ENCODE measurements around the gene CD82. TPM values are rescaled to one million over a fixed set of nuclear protein-coding genes. Genes with fewer than 3 reads are reported as not detected.

The CD82 gene
- total RNA-seq, 1 donor from 2014 or later: 28.3 TPM

DNA sequence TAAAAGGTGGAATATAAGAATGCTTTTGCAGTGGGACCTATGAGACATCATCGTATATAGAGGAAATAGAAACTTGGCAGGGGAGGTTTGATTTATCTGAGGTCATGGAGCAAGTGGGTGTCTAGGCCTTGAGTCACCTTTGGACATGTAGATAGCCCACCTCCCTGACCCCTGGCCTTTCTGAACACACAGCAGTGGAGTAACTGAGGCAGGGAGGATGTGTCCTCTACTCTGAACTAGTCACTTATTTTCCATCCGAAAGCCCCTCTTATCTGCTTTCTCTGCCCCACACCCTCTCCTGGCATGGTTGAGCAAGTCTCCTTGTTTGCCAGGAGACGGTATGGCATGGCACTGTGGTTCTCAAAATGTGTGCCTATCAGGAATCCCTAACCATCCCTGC lies 7.9 kb downstream of the CD82 start:
- Histone ChIP-seq H3K27me3 (no peaks in the 10 kb centered on the region), H3K4me3 (no peak overlapping the region), H3K4me1 (peaks cover 6 to 10% of the 10 kb centered on the region in 2 donors), H3K27ac (no peak overlapping the region), H3K36me3 (no peaks in the 10 kb centered on the region), H3K9me3 (no peaks in the 10 kb centered on the region)
- no peak for DNase-seq (ENCODE audit: low spot score in 2 of 2)
- no peak for TF ChIP-seq CTCF (IDR thresholded peaks at IDR 0.05)
- intact Hi-C loops (cut with DNase I): no loop called here

DNA sequence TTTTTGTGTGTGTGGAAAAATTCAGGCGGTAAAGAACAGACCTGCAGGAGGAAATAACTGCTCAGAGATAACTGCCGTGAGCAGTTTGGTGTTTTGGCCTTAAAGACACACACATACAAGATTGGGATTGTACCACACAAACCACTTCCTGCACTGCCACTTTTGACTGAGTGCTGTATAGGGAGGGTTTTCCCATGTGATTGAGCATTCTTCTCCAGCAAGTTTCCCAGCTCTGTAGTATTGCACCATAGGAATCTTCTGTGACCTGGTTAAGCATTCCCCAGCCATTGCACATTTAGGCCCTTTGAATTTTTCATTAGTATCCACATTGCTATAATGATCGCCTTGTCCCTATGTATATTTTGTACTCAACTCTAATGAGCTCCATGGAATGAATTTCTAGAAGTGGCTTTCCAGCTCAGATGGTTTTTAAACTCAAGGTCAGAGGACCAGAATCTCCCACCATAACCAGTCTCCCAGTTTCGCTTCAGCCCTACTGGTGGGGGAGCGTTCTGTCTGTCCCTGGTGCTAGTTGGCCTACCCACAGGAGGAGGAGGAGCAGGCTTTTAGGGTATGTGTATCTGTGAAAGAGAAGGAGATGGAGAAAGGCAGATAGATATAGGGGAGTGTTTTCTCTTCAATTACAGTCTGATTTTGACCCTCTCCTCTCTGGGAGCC lies 9.3 kb downstream of the CD82 start:
- Histone ChIP-seq H3K27ac (no peak overlapping the region), H3K27me3 (no peaks in the 10 kb centered on the region), H3K9me3 (no peaks in the 10 kb centered on the region), H3K4me3 (no peak overlapping the region), H3K4me1 (no peaks in the 10 kb centered on the region), H3K36me3 (no peaks in the 10 kb centered on the region)
- intact Hi-C loops (cut with DNase I): no loop called here
- no peak for TF ChIP-seq CTCF (IDR thresholded peaks at IDR 0.05)
- DNase-seq (ENCODE audit: low spot score in 2 of 2): no peak

DNA sequence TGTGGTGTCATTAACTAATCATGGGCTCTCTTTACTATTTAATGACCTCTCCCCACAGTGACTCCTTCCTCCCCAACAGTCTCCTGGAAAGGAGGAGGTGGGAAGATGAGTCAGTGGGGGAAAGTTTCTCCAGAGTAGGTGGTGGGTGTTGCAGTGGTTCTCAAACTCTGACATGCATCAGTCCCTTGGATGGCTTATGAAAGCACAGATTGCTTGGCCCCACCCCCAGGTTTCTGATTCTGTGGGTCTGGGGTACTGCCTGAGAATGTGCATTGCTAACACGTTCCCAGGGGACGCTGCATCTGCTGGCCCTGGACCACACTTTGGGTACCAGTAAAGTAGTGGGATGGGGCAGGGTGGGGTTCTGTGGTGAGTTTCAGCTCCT lies 9.8 kb downstream of the CD82 start:
- H3K4me3 ChIP-seq: no peak overlapping the region
- H3K36me3 ChIP-seq: no peaks in the 10 kb centered on the region
- no peaks in the 10 kb centered on the region for H3K27me3 ChIP-seq
- intact Hi-C loops (cut with DNase I): no loop called here
- DNase-seq (ENCODE audit: low spot score in 2 of 2): no peak
- no peaks in the 10 kb centered on the region for H3K9me3 ChIP-seq
- TF ChIP-seq CTCF (IDR thresholded peaks at IDR 0.05): no peak
- H3K4me1 ChIP-seq: no peaks in the 10 kb centered on the region
- no peak overlapping the region for H3K27ac ChIP-seq

- Histone ChIP-seq H3K36me3 (no peaks in the 10 kb centered on the region), H3K4me1 (no peaks in the 10 kb centered on the region), H3K27ac (no peak overlapping the region), H3K4me3 (no peak overlapping the region), H3K9me3 (no peaks in the 10 kb centered on the region), H3K27me3 (no peaks in the 10 kb centered on the region)
- no peak for TF ChIP-seq CTCF (IDR thresholded peaks at IDR 0.05)
- intact Hi-C loops (cut with DNase I): no loop called here
- DNase-seq (ENCODE audit: low spot score in 2 of 2): no peak
Observed at GRCh38 chr11:44575962-44576361, 10.5 kb downstream of the CD82 start.

- no peaks in the 10 kb centered on the region for H3K9me3 ChIP-seq
- H3K36me3 ChIP-seq: no peaks in the 10 kb centered on the region
- intact Hi-C loops (cut with DNase I): no loop called here
- no peak for TF ChIP-seq CTCF (IDR thresholded peaks at IDR 0.05)
- no peaks in the 10 kb centered on the region for H3K27me3 ChIP-seq
- DNase-seq (ENCODE audit: low spot score in 2 of 2): no peak
- H3K4me1 ChIP-seq: no peaks in the 10 kb centered on the region
- H3K27ac ChIP-seq: no peak overlapping the region
- no peak overlapping the region for H3K4me3 ChIP-seq
Observed at GRCh38 chr11:44576656-44577055, 11.2 kb downstream of the CD82 start.
